Measurements from ENCODE around the gene ERRFI1. TPM values are rescaled to one million over a fixed set of nuclear protein-coding genes. Genes with fewer than 3 reads are reported as not detected.

ERRFI1 gene
- total and polyA plus RNA-seq, 2 of the 8 experiments (the other 6 are each of a cell fraction or from before 2014, with no cell fraction given) = 23.4 to 46.1 TPM

- H3K79me1 ChIP-seq (ENCODE audit: low read depth, low read length) = peaks cover 2% of the 10 kb centered on the region; the same call in 1 of the 2 replicates
- no peak overlapping the region for H3K14ac ChIP-seq (ENCODE audit: insufficient read length)
- no peak overlapping the region for H4K91ac ChIP-seq (replicated peaks; ENCODE audit: insufficient read length, low read length)
- no peak overlapping the region for H3K18ac ChIP-seq (ENCODE audit: extremely low read depth, low read length)
- H2AFZ ChIP-seq (ENCODE audit: low read length) = no peak overlapping the region
- no peak overlapping the region for H2BK15ac ChIP-seq (ENCODE audit: low read length)
- no peak overlapping the region for H3K56ac ChIP-seq (replicated peaks; ENCODE audit: insufficient read length, low read depth, low read length)
- H3K79me2 ChIP-seq (ENCODE audit: control insufficient read depth in 1 of 2, insufficient read depth in 2 of 2, low read length in 2 of 2) = peaks cover 0 to 53% of the 10 kb centered on the region in 2 experiments; a peak in 2 of 4 replicates
- POLR2A ChIA-PET (ENCODE audit: partially characterized antibody) = interaction anchor here (0.9 kb wide), 1 partner anchor 63 kb away, joined by 3 read pairs; no protein-coding TSS in a partner anchor
- peaks cover 11 to 53% (median 36%) of the 10 kb centered on the region in 4 experiments for H3K36me3 ChIP-seq (ENCODE audit: control insufficient read depth in 2 of 4, insufficient read depth in 4 of 4, low read length in 3 of 4)
- H2BK120ac ChIP-seq (replicated peaks; ENCODE audit: low read depth, low read length) = no peak overlapping the region
- no peaks in the 10 kb centered on the region for H3K27me3 ChIP-seq (replicated peaks in 1 of 4; ENCODE audit: control insufficient read depth in 3 of 4, extremely low read depth in 1 of 4, insufficient read depth in 3 of 4, low read length in 3 of 4)
- no peak overlapping the region for H3K23ac ChIP-seq (ENCODE audit: insufficient read length)
- H3K27ac ChIP-seq (ENCODE audit: low read depth, low read length) = no peak overlapping the region
- H3K4me2 ChIP-seq (ENCODE audit: insufficient read depth in 1 of 2, low read depth in 2 of 2, low read length in 2 of 2) = no peak overlapping the region
- no peak overlapping the region for H2BK5ac ChIP-seq (ENCODE audit: low read depth, low read length)
- H3K4ac ChIP-seq (replicated peaks; ENCODE audit: insufficient read length, low read depth, low read length) = no peak overlapping the region
- DNase-seq (ENCODE audit: low read depth in 1 of 2, low spot score in 2 of 2) = no peak
- H3K9me3 ChIP-seq (ENCODE audit: insufficient read depth in 2 of 2, low read depth in 1 of 2, low read length in 1 of 2) = no peaks in the 10 kb centered on the region
- peaks cover 0 to 2% (median 0%) of the 10 kb centered on the region in 4 experiments; a peak in 1 of 7 replicates for H3K4me1 ChIP-seq (replicated peaks in 1 of 4; ENCODE audit: control insufficient read depth in 3 of 4, insufficient read depth in 4 of 4, low read length in 3 of 4)
- no peak overlapping the region for H2BK12ac ChIP-seq (ENCODE audit: low read depth, low read length)
- no peak overlapping the region for H3K9ac ChIP-seq (replicated peaks in 1 of 4; ENCODE audit: extremely low read depth in 1 of 4, low read depth in 3 of 4, low read length in 3 of 4)
- CTCF ChIA-PET (ENCODE audit: partially characterized antibody) = interaction anchor here (6.6 kb wide), 1 partner anchor 11 kb away, joined by 38 read pairs; no protein-coding TSS in a partner anchor
- no peak overlapping the region for H4K5ac ChIP-seq (ENCODE audit: insufficient read length, low read depth, low read length)
- FAIRE-seq = no peak
- H2BK20ac ChIP-seq (ENCODE audit: low read length) = no peak overlapping the region
- peaks cover 2 to 4% of the 10 kb centered on the region in 2 experiments for H4K20me1 ChIP-seq (replicated peaks in 1 of 2; ENCODE audit: control insufficient read depth in 1 of 2, insufficient read depth in 2 of 2, low read length in 2 of 2)
- no peak overlapping the region for H2AK5ac ChIP-seq (ENCODE audit: low read depth, low read length)
- 93% methylated on average over 3 of the region's 3 CpGs; no CpG with 5 or more reads in 1 of the 2 experiments for WGBS, 2 experiments (ENCODE audit: extremely low coverage in 1 of 2, insufficient coverage in 1 of 2, insufficient read length in 1 of 2, insufficient replicate concordance in 2 of 2, low coverage in 1 of 2, low lambda C conversion rate in 2 of 2, missing lambda C conversion rate in 1 of 2)
- H4K8ac ChIP-seq (ENCODE audit: extremely low read depth, insufficient read depth, low read length) = no peak overlapping the region
- no peak overlapping the region for H3K4me3 ChIP-seq (ENCODE audit: extremely low read depth in 1 of 4, insufficient read depth in 2 of 4, low read depth in 3 of 4, low read length in 4 of 4)
- H3K23me2 ChIP-seq (ENCODE audit: low read depth, low read length) = no peaks in the 10 kb centered on the region
- TF ChIP-seq RFX5 (IDR thresholded peaks at IDR 0.05; ENCODE audit: borderline replicate concordance, low read depth, low read length) (no peak), SRF (IDR thresholded peaks at IDR 0.05; ENCODE audit: low read depth, low read length) (no peak)
Observed at GRCh38 chr1:7964476-7964875, 61.6 kb downstream of the ERRFI1 start.

All from H1 (cell line).